Body of pancreas (tissue), 4 donors: ENCODE measurements around the gene TNS3. TPM values are rescaled to one million over a fixed set of nuclear protein-coding genes. Genes with fewer than 3 reads are reported as not detected.

Experiments used
- ATAC-seq: fragments of 150-250 bp; one replicate; pipeline ENCODE4 v1.9.1; 2016
- DNase-seq, 4 donors: peaks; one replicate each; pipeline ENCODE4 v3.0.0-alpha.2; 2019
- H3K27ac ChIP-seq, 4 donors: fragments of 200-600 bp; sonication (generic); 1 replicate in 3 of 4; 2 replicates in 1 of 4; pipeline versions ENCODE4 v1.5.1 to v1.6.1; 2016 to 2019; ENCODE audit warnings: mild to moderate bottlenecking in 1 of 4, mixed read lengths in 1 of 4, moderate library complexity in 1 of 4
- H3K27me3 ChIP-seq, 2 donors: fragments of 200-600 bp; sonication (generic); one replicate each; pipeline ENCODE4 v1.6.0; 2016; ENCODE audit warnings: mild to moderate bottlenecking in 1 of 2
- H3K36me3 ChIP-seq, 2 donors: fragments of 200-600 bp; sonication (generic); replicated peaks in 1 of 2; 2 replicates each; pipeline ENCODE4 v1.5.1; 2016; ENCODE audit warnings: low read depth in 2 of 2; ENCODE audit not compliant: insufficient read depth in 1 of 2
- H3K4me1 ChIP-seq: fragments of 200-600 bp; sonication (generic); one replicate; pipeline ENCODE4 v1.6.0; 2016
- H3K4me3 ChIP-seq, 2 donors: fragments of 200-600 bp; sonication (generic); 1 replicate in 1 of 2; 2 replicates in 1 of 2; pipeline ENCODE4 v1.5.1; 2016 to 2019
- H3K9me3 ChIP-seq, 3 donors: fragments of 200-600 bp; sonication (generic); 1 replicate in 2 of 3; 2 replicates in 1 of 3; pipeline ENCODE4 v1.5.1; 2016
- POLR2A ChIP-seq, 3 donors: fragments of 450-650 bp; IDR thresholded peaks; one replicate each; pipeline ENCODE4 v1.6.1; 2016; ENCODE audit warnings: antibody characterized with exemption in 3 of 3, mild to moderate bottlenecking in 2 of 3
- WGBS, 2 donors: methylation state at CpG; one replicate each; pipeline ENCODE4 v1.1.5; 2017; 5-methylcytosine and 5-hydroxymethylcytosine counted together
- intact Hi-C: fragments of 100-400 bp; cut with DNase I; formaldehyde crosslinking; loops from one replicate; pipeline ENCODE4 v1.15.1; 2023
- total RNA-seq, 2 donors: library from RNA; depleted of rRNA; stranded (reverse); fragments of >200 nt; gene quantifications; one replicate each; pipeline ENCODE4 v1.1.0, GENCODE V29; 2016
- TF ChIP-seq, protein P1 (sequence below), 7 experiments: fragments of 450-650 bp in 4 of 7; fragments of 200-600 bp in 3 of 7; sonication (generic) in 3 of 7; IDR thresholded peaks; one replicate each; pipeline ENCODE4 v1.5.1; 2016 to 2019; ENCODE audit warnings: antibody characterized with exemption in 7 of 7

The TNS3 gene
- total RNA-seq, 2 donors from 2014 or later, result 100 to 265 TPM

DNA sequence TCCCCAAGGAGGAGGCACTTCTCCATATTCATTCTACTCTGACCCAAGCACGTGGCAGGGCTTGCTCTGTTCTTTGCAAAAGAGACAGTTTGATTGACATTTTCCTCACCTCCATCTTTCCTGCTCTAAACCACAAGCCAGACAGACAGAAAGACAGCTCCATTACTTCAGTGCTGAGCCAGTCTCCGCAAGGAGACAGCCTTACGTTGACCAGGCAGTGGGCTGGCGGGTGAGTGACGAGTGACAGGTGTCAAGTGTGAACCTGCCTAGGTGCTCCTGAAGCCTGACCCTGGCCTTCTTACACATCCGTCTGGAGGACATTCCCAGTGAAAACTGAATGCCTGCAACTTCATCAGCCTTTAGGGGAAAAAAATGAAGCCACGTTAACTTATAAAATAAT, 314.6 kb downstream of the TNS3 start:
- no peak for DNase-seq
- no peak for ATAC-seq
- Histone ChIP-seq H3K36me3 (no peaks in the 10 kb centered on the region), H3K4me3 (no peak overlapping the region), H3K27ac (peak overlapping the region in 2 of 4 donors; percentile 14 to 38), H3K27me3 (no peaks in the 10 kb centered on the region), H3K4me1 (peaks cover 18% of the 10 kb centered on the region), H3K9me3 (no peaks in the 10 kb centered on the region)
- WGBS, 2 donors, result 86 to 88% methylated on average over 7 of the region's 7 CpGs
- TF ChIP-seq, protein P1, sequence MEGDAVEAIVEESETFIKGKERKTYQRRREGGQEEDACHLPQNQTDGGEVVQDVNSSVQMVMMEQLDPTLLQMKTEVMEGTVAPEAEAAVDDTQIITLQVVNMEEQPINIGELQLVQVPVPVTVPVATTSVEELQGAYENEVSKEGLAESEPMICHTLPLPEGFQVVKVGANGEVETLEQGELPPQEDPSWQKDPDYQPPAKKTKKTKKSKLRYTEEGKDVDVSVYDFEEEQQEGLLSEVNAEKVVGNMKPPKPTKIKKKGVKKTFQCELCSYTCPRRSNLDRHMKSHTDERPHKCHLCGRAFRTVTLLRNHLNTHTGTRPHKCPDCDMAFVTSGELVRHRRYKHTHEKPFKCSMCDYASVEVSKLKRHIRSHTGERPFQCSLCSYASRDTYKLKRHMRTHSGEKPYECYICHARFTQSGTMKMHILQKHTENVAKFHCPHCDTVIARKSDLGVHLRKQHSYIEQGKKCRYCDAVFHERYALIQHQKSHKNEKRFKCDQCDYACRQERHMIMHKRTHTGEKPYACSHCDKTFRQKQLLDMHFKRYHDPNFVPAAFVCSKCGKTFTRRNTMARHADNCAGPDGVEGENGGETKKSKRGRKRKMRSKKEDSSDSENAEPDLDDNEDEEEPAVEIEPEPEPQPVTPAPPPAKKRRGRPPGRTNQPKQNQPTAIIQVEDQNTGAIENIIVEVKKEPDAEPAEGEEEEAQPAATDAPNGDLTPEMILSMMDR (IDR thresholded peaks at IDR 0.05), result no peak
- intact Hi-C loops, result no loop called here

DNA sequence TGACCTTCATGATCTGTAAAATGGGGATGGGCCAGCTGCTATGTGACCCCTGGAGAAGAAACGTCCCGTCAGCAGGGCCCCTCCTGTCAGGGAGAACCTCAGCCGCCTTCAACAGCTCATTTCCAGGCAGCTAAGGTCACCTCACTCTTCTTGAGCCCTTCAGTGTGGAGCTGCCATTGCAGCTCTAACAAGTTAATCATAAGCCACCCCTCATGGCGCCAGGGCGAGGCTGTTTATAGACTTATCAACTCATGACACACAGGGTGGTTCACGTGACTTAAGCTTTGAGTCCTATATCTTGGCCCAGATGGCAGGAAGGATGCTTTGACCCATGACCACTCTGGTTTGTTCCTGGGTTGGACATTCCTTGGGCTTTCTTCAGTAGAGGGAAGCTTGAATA, 315.1 kb downstream of the TNS3 start:
- no peaks in the 10 kb centered on the region for H3K27me3 ChIP-seq
- TF ChIP-seq, protein P1 (IDR thresholded peaks at IDR 0.05), result no peak
- no peak for TF ChIP-seq POLR2A (IDR thresholded peaks at IDR 0.05)
- no peaks in the 10 kb centered on the region for H3K36me3 ChIP-seq
- H3K4me3 ChIP-seq, result no peak overlapping the region
- peak; percentile 57 to 77 (median 74) for DNase-seq
- WGBS, 2 donors, result 21 to 22% methylated on average over 6 of the region's 6 CpGs
- H3K9me3 ChIP-seq, result no peaks in the 10 kb centered on the region
- H3K27ac ChIP-seq, result peak overlapping the region in 3 of 4 donors; percentile 14 to 49 (median 38)
- peaks cover 18% of the 10 kb centered on the region for H3K4me1 ChIP-seq
- peak; percentile 82 for ATAC-seq
- intact Hi-C loops, result no loop called here

GRCh38 chr7:47266131-47266706, 315.7 kb downstream of the TNS3 start:
- H3K27ac ChIP-seq, result peak overlapping the region in 3 of 4 donors; percentile 14 to 49 (median 38)
- intact Hi-C loops, result no loop called here
- ATAC-seq, result peak; percentile 83
- H3K4me1 ChIP-seq, result peaks cover 18% of the 10 kb centered on the region
- no peaks in the 10 kb centered on the region for H3K9me3 ChIP-seq
- H3K36me3 ChIP-seq, result no peaks in the 10 kb centered on the region
- TF ChIP-seq, protein P1 (IDR thresholded peaks at IDR 0.05), result peak; percentile 79 to 90 (median 83)
- no peak for TF ChIP-seq POLR2A (IDR thresholded peaks at IDR 0.05)
- no peaks in the 10 kb centered on the region for H3K27me3 ChIP-seq
- WGBS, 2 donors, result 8 to 14% methylated on average over 7 of the region's 7 CpGs
- DNase-seq, result peak; percentile 51 to 65 (median 56)
- no peak overlapping the region for H3K4me3 ChIP-seq

- 84 to 85% methylated on average over 4 of the region's 4 CpGs for WGBS, 2 donors
- H3K4me3 ChIP-seq, result no peak overlapping the region
- intact Hi-C loops, result no loop called here
- no peak overlapping the region for H3K27ac ChIP-seq
- peaks cover 18% of the 10 kb centered on the region for H3K4me1 ChIP-seq
- no peaks in the 10 kb centered on the region for H3K36me3 ChIP-seq
- TF ChIP-seq, protein P1 (IDR thresholded peaks at IDR 0.05), result no peak
- TF ChIP-seq POLR2A (IDR thresholded peaks at IDR 0.05), result no peak
- no peaks in the 10 kb centered on the region for H3K9me3 ChIP-seq
- no peaks in the 10 kb centered on the region for H3K27me3 ChIP-seq
- DNase-seq, result no peak
- no peak for ATAC-seq
Measured at GRCh38 chr7:47265621-47266020, 316.3 kb downstream of the TNS3 start.

DNA sequence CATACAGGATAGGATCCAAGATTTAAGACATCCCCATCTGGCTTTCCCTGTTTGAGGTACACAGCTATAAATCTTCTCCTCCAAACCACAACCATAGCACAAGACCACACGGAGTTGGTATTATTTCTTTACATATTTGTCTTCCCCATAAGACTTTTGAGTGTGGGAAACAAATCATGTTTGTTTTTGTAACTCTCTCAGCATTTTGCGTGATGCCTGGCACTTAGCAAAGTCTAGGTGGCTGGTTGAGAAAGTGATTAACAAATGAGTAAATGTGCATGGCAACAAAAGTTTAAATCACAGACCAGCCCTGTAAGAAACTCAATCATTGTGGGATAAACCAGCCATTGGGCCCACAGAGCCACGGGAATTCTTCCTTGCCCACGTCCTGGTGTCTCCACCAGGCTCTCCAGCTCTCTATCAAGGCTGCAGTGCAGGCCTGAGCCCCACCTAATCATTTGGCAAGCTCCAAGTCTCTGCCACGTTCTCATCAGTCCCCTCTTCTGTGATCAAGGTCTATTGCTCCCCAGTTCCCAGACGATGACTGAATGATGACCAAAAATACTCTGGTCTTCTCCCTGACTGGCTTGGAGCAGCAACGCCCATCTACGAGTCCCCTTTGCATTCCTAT, 317.8 kb downstream of the TNS3 start:
- no peaks in the 10 kb centered on the region for H3K9me3 ChIP-seq

More for the DNA sequence above, 317.8 kb downstream of the TNS3 start:
- ATAC-seq, result no peak
- 65 to 70% methylated on average over 8 of the region's 8 CpGs for WGBS, 2 donors
- no peaks in the 10 kb centered on the region for H3K36me3 ChIP-seq
- TF ChIP-seq POLR2A (IDR thresholded peaks at IDR 0.05), result no peak
- TF ChIP-seq, protein P1 (IDR thresholded peaks at IDR 0.05), result no peak
- no peaks in the 10 kb centered on the region for H3K27me3 ChIP-seq
- H3K27ac ChIP-seq, result no peak overlapping the region
- H3K4me3 ChIP-seq, result no peak overlapping the region
- no peak for DNase-seq
- peaks cover 18% of the 10 kb centered on the region for H3K4me1 ChIP-seq
- intact Hi-C loops, result no loop called here
